HG03108 (cell line): ENCODE measurements around the gene EVA1A.

Experiments used
- ATAC-seq: cut with Tn5 transposase; IDR thresholded peaks from one replicate; pipeline ENCODE4 v1.9.1; 2021; ENCODE audit warnings: moderate library complexity; ENCODE audit not compliant: unreplicated experiment

The EVA1A gene

GRCh38 chr2:75519843-75520242 is 40.9 kb downstream of the EVA1A start:
- no peak for ATAC-seq

DNA sequence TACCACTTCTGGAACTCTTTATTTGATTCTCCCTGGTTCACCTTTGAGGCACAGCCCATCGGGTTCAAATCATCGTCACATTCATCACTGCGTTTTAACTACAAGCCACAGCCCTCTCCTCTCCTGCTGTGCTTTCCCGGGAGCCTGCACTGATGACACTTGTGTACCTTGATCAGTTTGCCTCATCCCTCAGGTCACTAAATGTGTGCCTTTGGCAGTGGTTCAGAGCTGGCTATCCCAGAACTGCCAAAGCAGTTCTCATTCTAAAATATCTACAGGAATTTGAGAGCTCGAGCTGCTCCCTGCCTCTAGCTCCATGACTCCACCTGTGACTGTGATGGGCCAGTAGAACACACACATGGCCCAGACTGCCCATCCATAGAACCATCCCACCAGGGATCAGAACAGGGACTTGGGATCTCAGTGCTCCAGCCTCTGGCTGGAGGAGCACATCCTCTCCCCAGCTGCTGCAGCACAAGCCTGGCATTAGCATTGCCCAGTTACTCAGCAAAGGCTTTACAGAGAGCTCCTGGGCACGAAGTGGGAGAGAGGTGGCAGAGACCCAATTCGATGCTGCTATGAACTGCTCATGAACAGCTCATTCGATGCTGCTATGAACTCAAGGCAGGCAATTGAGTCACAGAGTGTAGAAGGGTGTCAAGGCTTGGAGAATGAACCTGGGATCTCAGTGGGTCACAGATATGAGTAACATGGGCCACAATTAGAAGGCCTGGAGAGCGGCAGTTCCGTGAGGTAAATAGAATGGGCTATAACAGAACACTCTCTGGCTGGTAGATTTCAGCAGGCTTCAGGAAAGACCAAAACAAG is 41.9 kb downstream of the EVA1A start:
- ATAC-seq = no peak

DNA sequence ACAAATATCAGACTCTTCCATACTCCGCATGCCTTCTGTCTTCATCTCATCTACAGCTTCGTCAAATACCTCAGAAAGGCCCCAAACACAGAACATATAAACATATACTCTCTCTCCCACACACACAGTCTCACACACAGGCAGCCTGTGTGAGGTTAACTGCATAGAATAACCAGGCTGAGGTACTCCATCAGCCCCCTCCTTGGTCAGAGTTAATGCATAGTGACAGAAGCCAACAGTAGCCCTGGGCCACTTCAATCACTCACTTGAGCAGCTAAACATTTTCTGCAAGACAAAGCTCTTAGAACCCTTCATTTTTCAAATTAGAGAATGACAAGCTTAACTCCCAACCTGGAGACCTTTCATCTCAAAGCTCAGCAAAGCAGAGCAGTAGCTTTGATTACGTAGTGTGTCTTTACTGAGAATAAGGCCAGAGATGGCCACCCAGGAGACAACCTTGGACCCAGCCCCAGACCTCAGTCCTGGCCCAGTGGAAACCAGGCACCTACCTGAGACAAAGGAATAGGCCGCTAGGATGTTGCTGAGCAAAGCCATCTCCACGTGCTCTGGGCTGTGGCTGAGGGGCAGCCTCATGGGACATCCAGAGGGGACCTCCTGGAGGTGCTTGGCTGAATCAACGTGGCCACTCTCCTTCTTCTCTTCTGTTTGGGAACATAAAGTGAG is 43.0 kb downstream of the EVA1A start:
- no peak for ATAC-seq

DNA sequence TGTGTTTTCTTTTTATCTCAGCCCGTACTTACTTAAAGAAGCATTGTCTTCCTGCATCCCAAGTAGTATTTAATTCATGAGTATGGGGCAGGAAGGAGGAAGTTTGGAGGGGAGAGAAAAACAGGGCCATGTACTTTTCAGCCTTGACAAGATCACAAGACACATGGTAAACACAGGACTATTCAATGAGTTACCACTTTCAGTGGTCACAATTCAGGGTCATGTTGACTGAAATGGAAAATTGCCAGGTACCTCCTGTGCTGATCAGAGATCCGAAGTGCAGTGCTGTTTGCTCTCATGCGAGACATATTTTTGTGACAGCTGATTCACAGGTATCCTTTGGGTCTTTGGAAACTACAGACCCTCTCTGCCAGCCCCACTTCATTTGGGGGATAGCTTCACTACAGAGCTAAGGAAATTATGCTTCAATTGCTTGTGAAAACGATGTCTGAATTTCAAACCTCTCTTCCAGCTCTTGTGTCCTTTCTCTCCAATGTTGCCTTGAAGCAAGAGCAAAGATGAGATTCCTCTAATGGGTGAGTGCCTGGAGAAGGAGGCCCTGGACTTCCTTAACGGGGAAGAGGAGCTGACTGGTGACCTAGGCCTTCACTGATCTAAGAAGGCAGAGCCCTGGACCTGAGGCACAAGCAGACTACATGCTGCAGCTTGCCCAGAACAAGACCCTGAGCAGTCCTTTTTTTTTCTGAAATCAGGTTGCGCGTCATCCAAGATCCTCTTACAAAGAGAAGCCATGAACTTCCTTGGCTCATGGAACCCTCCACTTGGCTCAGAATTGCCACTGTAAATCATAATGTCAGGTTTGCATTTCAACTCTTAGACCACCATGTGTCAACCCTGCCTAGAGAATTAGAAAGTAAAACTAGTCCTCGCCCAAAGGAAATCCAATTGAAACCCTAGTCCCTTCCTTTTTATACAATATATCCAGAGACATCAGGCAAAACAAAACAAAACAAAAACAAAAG is 44.1 kb downstream of the EVA1A start:
- no peak for ATAC-seq

DNA sequence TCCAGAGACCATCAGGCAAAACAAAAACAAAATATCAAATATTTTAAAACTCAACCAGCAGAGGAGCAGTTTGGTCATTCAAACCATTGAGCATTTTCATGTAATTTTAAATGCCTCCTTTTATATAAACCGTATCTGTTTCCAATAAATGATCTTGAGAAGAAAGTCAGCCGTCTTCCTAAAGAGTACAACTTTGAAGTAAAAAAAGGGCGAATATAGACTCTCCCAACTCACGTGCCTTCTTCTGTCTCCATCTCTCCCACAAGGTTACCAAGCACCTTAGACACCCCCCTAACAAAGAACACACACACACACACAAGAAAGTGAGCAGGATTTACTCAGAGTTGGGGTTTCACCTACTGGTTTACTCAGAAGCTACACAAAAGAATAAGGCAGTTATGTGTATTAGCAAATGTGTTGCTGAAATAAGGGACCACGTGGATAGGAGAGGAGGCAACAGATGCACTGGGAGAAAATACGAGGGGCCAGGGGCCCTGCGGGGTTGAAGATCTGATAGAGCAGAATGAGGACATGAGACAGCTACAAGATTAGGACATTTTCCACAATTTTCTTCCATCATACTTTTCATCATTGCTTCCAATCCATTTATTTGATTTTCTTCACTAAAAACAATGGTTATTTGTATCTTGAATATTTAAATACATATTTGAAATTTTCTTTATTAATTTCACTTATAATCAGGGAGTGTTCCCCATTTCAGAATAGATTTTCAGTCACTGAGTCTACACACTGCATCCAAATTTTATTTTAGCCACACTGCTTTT is 45.0 kb downstream of the EVA1A start:
- ATAC-seq = no peak

DNA sequence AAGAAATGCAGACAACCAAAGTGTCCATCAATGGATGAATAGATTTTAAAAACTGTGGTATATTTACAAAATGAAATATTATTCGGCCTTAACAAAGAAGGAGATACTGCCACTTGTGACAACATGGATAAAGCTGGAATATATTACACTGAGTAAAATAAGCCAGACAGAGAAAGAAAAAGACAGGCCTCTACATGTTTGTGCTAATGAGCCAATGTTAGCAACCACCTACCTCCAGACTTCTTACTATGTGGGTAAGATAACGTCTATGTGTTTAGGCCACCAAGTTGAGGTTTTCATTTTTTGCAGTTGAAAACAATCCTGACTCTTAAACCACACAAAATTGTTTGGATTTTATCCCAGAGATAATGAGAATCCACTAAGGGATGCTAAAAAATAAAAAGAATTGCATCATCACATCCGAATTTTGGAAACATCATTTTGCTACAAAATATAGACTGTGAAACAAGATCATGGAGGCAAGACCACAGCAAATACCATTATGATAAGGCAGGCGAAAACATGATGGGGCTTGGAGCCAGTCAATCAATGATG is 47.0 kb downstream of the EVA1A start:
- no peak for ATAC-seq

GRCh38 chr2:75512455-75513212 is 48.1 kb downstream of the EVA1A start:
- ATAC-seq = no peak

- ATAC-seq = no peak
Measured at GRCh38 chr2:75506101-75506697, 54.5 kb downstream of the EVA1A start.

DNA sequence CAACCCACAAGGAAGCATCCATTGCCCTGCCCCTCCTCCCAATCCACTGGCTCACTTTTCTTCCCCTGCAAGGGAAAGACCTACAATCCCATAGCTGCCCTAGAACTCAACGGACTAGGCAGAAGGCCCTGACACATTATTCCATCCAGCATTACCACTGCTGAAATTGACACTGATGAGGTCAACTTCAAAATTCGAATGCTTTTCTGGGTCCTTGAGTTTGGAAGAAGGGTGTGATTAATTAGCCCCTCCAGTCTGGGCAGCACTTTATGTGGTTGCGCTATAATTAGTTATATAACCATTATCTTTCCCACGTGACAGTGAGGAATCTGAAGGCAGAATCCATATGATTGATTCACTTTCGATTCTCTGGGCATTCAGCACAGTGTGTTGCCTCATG is 55.7 kb downstream of the EVA1A start:
- no peak for ATAC-seq

- no peak for ATAC-seq
Measured at GRCh38 chr2:75503048-75503607, 57.6 kb downstream of the EVA1A start.

- no peak for ATAC-seq
Measured at GRCh38 chr2:75500633-75501032, 60.1 kb downstream of the EVA1A start.

- no peak for ATAC-seq
Measured at GRCh38 chr2:75499534-75499933, 61.2 kb downstream of the EVA1A start.

- ATAC-seq = no peak
Measured at GRCh38 chr2:75498907-75499306, 61.8 kb downstream of the EVA1A start.

GRCh38 chr2:75497256-75497655 is 63.5 kb downstream of the EVA1A start:
- no peak for ATAC-seq

DNA sequence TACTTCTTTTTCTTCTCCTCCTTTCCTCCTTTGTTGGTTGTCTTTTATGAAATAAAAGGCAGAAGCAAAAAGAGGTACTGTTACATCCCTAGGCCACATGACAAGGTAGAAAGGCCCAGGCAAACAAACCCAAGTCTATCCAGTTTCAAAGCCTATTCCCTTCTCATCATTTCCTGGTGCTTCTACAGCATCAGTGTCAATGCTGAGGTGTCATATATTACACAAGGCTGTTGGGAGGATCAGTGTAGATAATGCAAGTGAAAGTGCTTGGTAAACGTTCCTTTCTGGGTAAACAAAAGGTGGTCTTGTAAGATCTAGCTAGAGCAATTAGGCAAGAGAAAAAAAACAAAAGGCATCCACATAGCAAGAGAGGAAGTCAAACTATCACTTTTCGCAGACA is 64.9 kb downstream of the EVA1A start:
- no peak for ATAC-seq

GRCh38 chr2:75494137-75494769 is 66.5 kb downstream of the EVA1A start:
- ATAC-seq = no peak

GRCh38 chr2:75493230-75493629 is 67.5 kb downstream of the EVA1A start:
- no peak for ATAC-seq

DNA sequence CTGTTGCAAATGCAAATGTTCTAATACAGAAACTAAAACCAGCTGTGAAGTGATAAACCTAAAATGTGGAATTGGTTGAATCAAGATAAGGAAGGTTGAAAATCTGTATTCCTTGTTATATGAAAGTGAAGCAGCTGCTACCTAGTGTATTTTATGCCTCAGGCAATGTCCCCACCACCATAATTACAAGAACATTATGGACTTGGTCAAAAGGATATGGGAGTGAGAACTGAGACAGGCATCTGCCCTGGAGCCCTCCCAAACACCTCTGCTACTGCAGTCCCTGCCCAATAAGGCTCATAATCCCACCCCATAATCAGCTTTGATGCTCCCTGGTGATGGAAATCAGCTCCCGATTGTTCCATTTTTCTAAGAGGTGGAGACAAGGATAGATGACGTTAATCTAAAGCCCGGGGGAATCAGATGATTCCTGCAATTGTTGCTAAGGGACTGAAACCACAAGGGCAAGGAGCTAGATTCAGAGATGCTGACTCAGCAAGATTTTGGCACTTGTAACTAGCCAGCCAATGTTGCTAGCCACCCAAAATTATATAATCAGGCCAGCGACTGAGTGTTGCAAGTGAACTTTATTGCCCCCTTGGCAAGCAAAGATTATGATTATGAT is 69.5 kb downstream of the EVA1A start:
- ATAC-seq = no peak
